Keratinocyte (primary cell): ENCODE data around the gene JAZF1. TPM values are rescaled to one million over a fixed set of nuclear protein-coding genes. Genes with fewer than 3 reads are reported as not detected.

Experiments used
- DNase-seq: peaks from one replicate; pipeline ENCODE4 v3.0.0-alpha.2; 2011; ENCODE audit warnings: low read depth, missing footprints, low spot score
- FAIRE-seq: peaks from 2 replicates; lab custom pipeline; 2011; peaks lifted over from hg19 to GRCh38; lab: Jason Lieb, UNC
- H2AFZ ChIP-seq: 2 replicates; pipeline ENCODE4 v1.6.0; 2012; ENCODE audit warnings: low read length, control low read depth, inconsistent platforms; ENCODE audit not compliant: control insufficient read depth
- H3K27ac ChIP-seq: 2 replicates; pipeline ENCODE4 v1.5.1; 2011; ENCODE audit warnings: low read length; ENCODE audit not compliant: control insufficient read depth, insufficient read depth
- H3K27me3 ChIP-seq: 3 replicates; pipeline ENCODE4 v1.6.0; 2011; ENCODE audit warnings: low read length; ENCODE audit not compliant: control insufficient read depth, insufficient read depth; ENCODE audit errors: extremely low read depth
- H3K36me3 ChIP-seq, 2 experiments: 2 replicates in 1 of 2; 3 replicates in 1 of 2; pipeline ENCODE4 v1.5.1; 2011; ENCODE audit warnings: low read length in 2 of 2, mild to moderate bottlenecking in 1 of 2; ENCODE audit not compliant: control insufficient read depth in 2 of 2, insufficient read depth in 2 of 2; ENCODE audit errors: extremely low read depth in 1 of 2
- H3K4me1 ChIP-seq: 3 replicates; pipeline ENCODE4 v1.5.1; 2011; ENCODE audit warnings: low read length; ENCODE audit not compliant: control insufficient read depth, insufficient read depth; ENCODE audit errors: extremely low read depth
- H3K4me2 ChIP-seq: 3 replicates; pipeline ENCODE4 v1.6.0; 2011; ENCODE audit warnings: low read depth, low read length; ENCODE audit not compliant: control insufficient read depth, insufficient read depth; ENCODE audit errors: extremely low read depth
- H3K4me3 ChIP-seq, 3 experiments: fragments of 200-600 bp in 1 of 3; sonication (generic) in 1 of 3; 2 replicates in 2 of 3; 3 replicates in 1 of 3; pipeline ENCODE4 v1.5.1; 2011 to 2016; ENCODE audit warnings: low read length in 3 of 3, mild to moderate bottlenecking in 3 of 3, control low read depth in 2 of 3, inconsistent platforms in 1 of 3, low read depth in 1 of 3, mixed read lengths in 1 of 3, mixed run types in 1 of 3, moderate library complexity in 1 of 3; ENCODE audit not compliant: control insufficient read depth in 2 of 3, insufficient read depth in 2 of 3; ENCODE audit errors: extremely low read depth in 1 of 3
- H3K79me2 ChIP-seq: 2 replicates; pipeline ENCODE4 v1.6.0; 2012; ENCODE audit warnings: low read length; ENCODE audit not compliant: control insufficient read depth, insufficient read depth
- H3K9ac ChIP-seq: 3 replicates; pipeline ENCODE4 v1.6.0; 2011; ENCODE audit warnings: low read length; ENCODE audit not compliant: control insufficient read depth, insufficient read depth; ENCODE audit errors: extremely low read depth
- H3K9me1 ChIP-seq: 3 replicates; pipeline ENCODE4 v1.6.0; 2011; ENCODE audit warnings: low read length; ENCODE audit not compliant: control insufficient read depth, insufficient read depth; ENCODE audit errors: extremely low read depth
- H3K9me3 ChIP-seq: 2 replicates; pipeline ENCODE4 v1.5.1; 2012; ENCODE audit warnings: low read depth, low read length; ENCODE audit not compliant: control insufficient read depth
- H4K20me1 ChIP-seq: 3 replicates; pipeline ENCODE4 v1.6.0; 2011; ENCODE audit warnings: low read length; ENCODE audit not compliant: control insufficient read depth, insufficient read depth; ENCODE audit errors: extremely low read depth
- EZH2 ChIP-seq: IDR thresholded peaks from one replicate; pipeline ENCODE4 v1.6.1; 2012; ENCODE audit warnings: inconsistent platforms, mild to moderate bottlenecking, low read length, moderate library complexity
- dilution Hi-C: fragments of 300-500 bp; cut with MboI; formaldehyde crosslinking; loops from one replicate; pipeline ENCODE4 v1.7.0; 2020; ENCODE audit warnings: low sequenced_read_pairs; ENCODE audit not compliant: extremely low pct_ligation_motif_present
- polyA plus RNA-seq, 5 experiments: library from polyadenylated mRNA; depleted of rRNA in 3 of 5; stranded (reverse) in 3 of 5; stranded (forward) in 1 of 5; unstranded in 1 of 5; fragments of >200 nt; gene quantifications; 1 replicate in 1 of 5; 2 replicates in 3 of 5; 3 replicates in 1 of 5; pipeline versions ENCODE4 v1.2.1 to v1.2.3, GENCODE V29; 2011 to 2012; ENCODE audit warnings: missing spikeins in 2 of 5, low read depth in 1 of 5, low replicate concordance in 1 of 5
- TF ChIP-seq, protein P1 (sequence below), 3 experiments: IDR thresholded peaks in 1 of 3; conservative IDR thresholded peaks in 1 of 3; optimal IDR thresholded peaks in 1 of 3; 2 replicates in 2 of 3; 3 replicates in 1 of 3; pipeline versions ENCODE3 to v1.5.1; 2011; ENCODE audit warnings: low read length in 3 of 3, mild to moderate bottlenecking in 3 of 3, moderate library complexity in 2 of 3, control low read depth in 1 of 3, inconsistent platforms in 1 of 3; ENCODE audit not compliant: insufficient read depth in 2 of 3; ENCODE audit errors: extremely low read depth in 1 of 3

JAZF1 gene
- polyA plus RNA-seq, 1 donor (not counting 4 experiments of a cell fraction or from before 2014, with no cell fraction given): 2.5 TPM

DNA sequence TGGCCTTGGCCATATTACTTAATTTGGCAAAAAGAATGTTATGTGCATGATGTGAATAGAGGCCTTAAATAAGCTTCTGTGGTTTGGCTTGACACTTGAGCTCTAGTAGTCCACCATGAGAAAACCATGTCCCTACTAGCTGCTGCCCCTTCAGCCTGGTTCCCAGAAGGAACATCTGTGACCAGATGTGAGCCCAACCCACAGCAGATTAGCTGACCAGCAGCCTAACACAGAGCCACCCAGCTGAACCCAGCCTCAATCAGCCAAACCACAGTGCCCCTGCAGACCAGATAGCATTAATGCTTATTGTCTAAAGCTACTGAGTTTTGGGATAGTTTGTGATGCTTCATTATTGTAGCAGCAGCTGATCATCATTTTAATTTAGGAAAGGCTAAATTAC, 16.6 kb downstream of the JAZF1 start:
- Histone ChIP-seq H3K79me2 (no peaks in the 10 kb centered on the region), H3K27me3 (no peaks in the 10 kb centered on the region), H4K20me1 (no peaks in the 10 kb centered on the region), H3K4me3 (no peak overlapping the region), H3K36me3 (peaks cover 0 to 1% of the 10 kb centered on the region in 2 experiments), H3K9me3 (no peaks in the 10 kb centered on the region), H3K4me1 (peaks cover 3% of the 10 kb centered on the region), H3K9ac (no peak overlapping the region), H3K9me1 (no peaks in the 10 kb centered on the region), H3K4me2 (no peak overlapping the region), H2AFZ (no peak overlapping the region), H3K27ac (no peak overlapping the region)
- no peak for TF ChIP-seq EZH2
- TF ChIP-seq, protein P1, sequence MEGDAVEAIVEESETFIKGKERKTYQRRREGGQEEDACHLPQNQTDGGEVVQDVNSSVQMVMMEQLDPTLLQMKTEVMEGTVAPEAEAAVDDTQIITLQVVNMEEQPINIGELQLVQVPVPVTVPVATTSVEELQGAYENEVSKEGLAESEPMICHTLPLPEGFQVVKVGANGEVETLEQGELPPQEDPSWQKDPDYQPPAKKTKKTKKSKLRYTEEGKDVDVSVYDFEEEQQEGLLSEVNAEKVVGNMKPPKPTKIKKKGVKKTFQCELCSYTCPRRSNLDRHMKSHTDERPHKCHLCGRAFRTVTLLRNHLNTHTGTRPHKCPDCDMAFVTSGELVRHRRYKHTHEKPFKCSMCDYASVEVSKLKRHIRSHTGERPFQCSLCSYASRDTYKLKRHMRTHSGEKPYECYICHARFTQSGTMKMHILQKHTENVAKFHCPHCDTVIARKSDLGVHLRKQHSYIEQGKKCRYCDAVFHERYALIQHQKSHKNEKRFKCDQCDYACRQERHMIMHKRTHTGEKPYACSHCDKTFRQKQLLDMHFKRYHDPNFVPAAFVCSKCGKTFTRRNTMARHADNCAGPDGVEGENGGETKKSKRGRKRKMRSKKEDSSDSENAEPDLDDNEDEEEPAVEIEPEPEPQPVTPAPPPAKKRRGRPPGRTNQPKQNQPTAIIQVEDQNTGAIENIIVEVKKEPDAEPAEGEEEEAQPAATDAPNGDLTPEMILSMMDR (optimal IDR thresholded peaks at IDR 0.05 in 1 of 3, IDR thresholded peaks at IDR 0.05 in 1 of 3, conservative IDR thresholded peaks at IDR 0.05 in 1 of 3; ENCODE audit: extremely low read depth in 1 of 3, insufficient read depth in 2 of 3, low read length in 3 of 3): no peak
- FAIRE-seq (peak; percentile 9), DNase-seq (no peak)
- dilution Hi-C loops: no loop called here

DNA sequence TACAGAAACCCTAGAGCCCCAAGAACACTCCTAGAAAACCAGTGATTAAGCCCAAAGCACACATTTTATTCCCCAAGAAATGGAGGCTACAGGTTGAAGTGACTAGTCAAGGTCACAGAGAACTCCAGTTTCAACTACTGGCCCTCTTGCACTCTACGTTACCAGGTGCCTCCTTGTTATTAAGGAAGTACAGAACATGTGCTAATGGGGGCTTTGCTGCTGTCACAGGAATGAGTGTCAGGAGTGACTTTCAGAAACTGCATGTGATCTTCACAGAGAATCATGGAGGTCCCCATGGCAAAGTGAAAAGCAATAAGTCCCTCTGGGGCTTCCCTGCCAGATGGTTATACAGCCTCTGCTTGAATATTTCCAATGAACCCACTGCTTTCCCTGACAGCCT, 19.3 kb downstream of the JAZF1 start:
- no peak for FAIRE-seq
- no peak overlapping the region for H3K4me3 ChIP-seq
- H3K27me3 ChIP-seq: no peaks in the 10 kb centered on the region
- DNase-seq: no peak
- no peaks in the 10 kb centered on the region for H3K4me1 ChIP-seq
- dilution Hi-C loops: no loop called here
- TF ChIP-seq, protein P1 (optimal IDR thresholded peaks at IDR 0.05 in 1 of 3, IDR thresholded peaks at IDR 0.05 in 1 of 3, conservative IDR thresholded peaks at IDR 0.05 in 1 of 3; ENCODE audit: extremely low read depth in 1 of 3, insufficient read depth in 2 of 3, low read length in 3 of 3): no peak
- no peak for TF ChIP-seq EZH2
- H3K9me1 ChIP-seq: no peaks in the 10 kb centered on the region
- H2AFZ ChIP-seq: no peak overlapping the region
- no peak overlapping the region for H3K9ac ChIP-seq
- peaks cover 0 to 1% of the 10 kb centered on the region in 2 experiments for H3K36me3 ChIP-seq
- H3K4me2 ChIP-seq: no peak overlapping the region
- no peaks in the 10 kb centered on the region for H3K79me2 ChIP-seq
- no peak overlapping the region for H3K27ac ChIP-seq
- no peaks in the 10 kb centered on the region for H4K20me1 ChIP-seq
- no peaks in the 10 kb centered on the region for H3K9me3 ChIP-seq
